ENCODE measurements around the gene INTS7.
"Not testable (repeated sequence)": the region's sequence is repeated elsewhere in the genome, so short reads cannot be mapped to it uniquely, and the experiment has no call there.

Gene INTS7

GRCh38 chr1:211944733-211945500 is 90.4 kb downstream of the INTS7 start:
- DNase-seq (ENCODE audit: low read depth) = no peak
- no peak overlapping the region for H3K4me3 ChIP-seq (ENCODE audit: low read depth, low read length)
- TF ChIP-seq, protein P1, sequence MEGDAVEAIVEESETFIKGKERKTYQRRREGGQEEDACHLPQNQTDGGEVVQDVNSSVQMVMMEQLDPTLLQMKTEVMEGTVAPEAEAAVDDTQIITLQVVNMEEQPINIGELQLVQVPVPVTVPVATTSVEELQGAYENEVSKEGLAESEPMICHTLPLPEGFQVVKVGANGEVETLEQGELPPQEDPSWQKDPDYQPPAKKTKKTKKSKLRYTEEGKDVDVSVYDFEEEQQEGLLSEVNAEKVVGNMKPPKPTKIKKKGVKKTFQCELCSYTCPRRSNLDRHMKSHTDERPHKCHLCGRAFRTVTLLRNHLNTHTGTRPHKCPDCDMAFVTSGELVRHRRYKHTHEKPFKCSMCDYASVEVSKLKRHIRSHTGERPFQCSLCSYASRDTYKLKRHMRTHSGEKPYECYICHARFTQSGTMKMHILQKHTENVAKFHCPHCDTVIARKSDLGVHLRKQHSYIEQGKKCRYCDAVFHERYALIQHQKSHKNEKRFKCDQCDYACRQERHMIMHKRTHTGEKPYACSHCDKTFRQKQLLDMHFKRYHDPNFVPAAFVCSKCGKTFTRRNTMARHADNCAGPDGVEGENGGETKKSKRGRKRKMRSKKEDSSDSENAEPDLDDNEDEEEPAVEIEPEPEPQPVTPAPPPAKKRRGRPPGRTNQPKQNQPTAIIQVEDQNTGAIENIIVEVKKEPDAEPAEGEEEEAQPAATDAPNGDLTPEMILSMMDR (IDR thresholded peaks at IDR 0.05; ENCODE audit: low read depth, low read length, missing control alignments) = no peak

GRCh38 chr1:211942583-211942982 is 92.8 kb downstream of the INTS7 start:
- no peak overlapping the region for H3K4me3 ChIP-seq (ENCODE audit: low read depth, low read length)
- TF ChIP-seq, protein P1 (IDR thresholded peaks at IDR 0.05; ENCODE audit: low read depth, low read length, missing control alignments) = no peak
- DNase-seq (ENCODE audit: low read depth) = no peak

DNA sequence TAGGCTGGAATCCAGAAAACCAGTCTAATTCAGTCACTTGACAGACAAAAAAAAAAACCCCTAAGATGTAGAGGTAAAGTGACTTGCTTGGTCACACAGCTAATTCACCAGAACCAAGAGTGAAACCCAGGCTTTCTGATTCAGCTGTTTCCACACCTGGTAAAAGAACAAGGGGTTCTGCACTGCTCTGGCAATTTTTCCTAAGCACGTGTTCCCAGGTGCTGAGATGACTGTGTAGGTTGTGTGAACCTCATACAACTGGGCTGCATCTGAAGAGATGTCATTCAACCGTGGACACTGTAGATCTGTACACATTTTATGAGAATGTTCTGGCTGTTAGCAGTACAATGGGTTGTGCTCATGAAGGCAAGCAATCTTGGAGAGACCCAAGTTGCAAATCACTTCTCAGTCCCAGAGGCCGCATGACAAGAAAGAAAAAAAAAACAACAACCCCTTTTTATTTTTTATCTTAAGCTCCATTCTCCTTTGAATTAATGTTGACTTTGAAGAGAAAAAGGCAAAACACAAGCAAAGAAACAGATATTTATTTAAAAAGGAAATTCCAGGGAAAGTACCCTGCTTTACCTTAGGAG is 95.4 kb downstream of the INTS7 start:
- peak; percentile 94 for DNase-seq (ENCODE audit: low read depth)
- TF ChIP-seq, protein P1 (IDR thresholded peaks at IDR 0.05; ENCODE audit: low read depth, low read length, missing control alignments) = no peak

GRCh38 chr1:211938561-211938997 is 96.8 kb downstream of the INTS7 start:
- TF ChIP-seq, protein P1 (IDR thresholded peaks at IDR 0.05; ENCODE audit: low read depth, low read length, missing control alignments) = no peak
- peak; percentile 57 for DNase-seq (ENCODE audit: low read depth)
- H3K4me3 ChIP-seq (ENCODE audit: low read depth, low read length) = no peak overlapping the region

More for the DNA sequence above, 95.4 kb downstream of the INTS7 start:
- H3K4me3 ChIP-seq (ENCODE audit: low read depth, low read length) = no peak overlapping the region

DNA sequence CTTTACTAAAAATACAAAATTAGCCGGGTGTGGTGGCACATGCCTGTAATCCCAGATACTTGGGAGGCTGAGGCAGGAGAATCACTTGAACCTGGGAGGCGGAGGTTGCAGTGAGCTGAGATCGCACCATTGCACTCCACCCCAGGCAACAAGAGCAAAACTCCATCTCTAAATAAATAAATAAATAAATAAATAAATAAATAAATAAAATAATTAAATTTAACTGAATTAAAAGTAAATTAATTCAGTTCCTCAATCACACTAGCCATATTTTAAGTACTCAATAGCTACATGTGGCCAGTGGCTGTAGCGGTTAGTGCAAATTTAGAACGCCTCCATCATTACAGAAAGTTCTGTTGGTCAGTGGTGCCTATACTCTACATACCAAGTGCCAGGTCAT is 97.9 kb downstream of the INTS7 start:
- not testable (repeated sequence) for H3K4me3 ChIP-seq (ENCODE audit: low read depth, low read length); DNase-seq (ENCODE audit: low read depth)

GRCh38 chr1:211935448-211935970 is 99.8 kb downstream of the INTS7 start:
- TF ChIP-seq, protein P1 (IDR thresholded peaks at IDR 0.05; ENCODE audit: low read depth, low read length, missing control alignments) = no peak
- DNase-seq (ENCODE audit: low read depth) = peak; percentile 90
- no peak overlapping the region; the same call in 1 of the 2 replicates for H3K4me3 ChIP-seq (ENCODE audit: low read depth, low read length)

- DNase-seq (ENCODE audit: low read depth) = no peak
- TF ChIP-seq, protein P1 (IDR thresholded peaks at IDR 0.05; ENCODE audit: low read depth, low read length, missing control alignments) = no peak
- no peak overlapping the region for H3K4me3 ChIP-seq (ENCODE audit: low read depth, low read length)
Measured at GRCh38 chr1:211933946-211934714, 101.2 kb downstream of the INTS7 start.

All from GM12864 (cell line).